HG03521 (cell line): ENCODE results near the gene FNBP1.

Experiments used
- ATAC-seq: cut with Tn5 transposase; IDR thresholded peaks from one replicate; pipeline ENCODE4 v1.9.1; 2021; ENCODE audit warnings: mild to moderate bottlenecking, moderate library complexity; ENCODE audit not compliant: unreplicated experiment

FNBP1 gene

GRCh38 chr9:129929496-129930125, 113.4 kb downstream of the FNBP1 start:
- no peak for ATAC-seq

GRCh38 chr9:129923589-129923988, 119.4 kb downstream of the FNBP1 start:
- no peak for ATAC-seq

DNA sequence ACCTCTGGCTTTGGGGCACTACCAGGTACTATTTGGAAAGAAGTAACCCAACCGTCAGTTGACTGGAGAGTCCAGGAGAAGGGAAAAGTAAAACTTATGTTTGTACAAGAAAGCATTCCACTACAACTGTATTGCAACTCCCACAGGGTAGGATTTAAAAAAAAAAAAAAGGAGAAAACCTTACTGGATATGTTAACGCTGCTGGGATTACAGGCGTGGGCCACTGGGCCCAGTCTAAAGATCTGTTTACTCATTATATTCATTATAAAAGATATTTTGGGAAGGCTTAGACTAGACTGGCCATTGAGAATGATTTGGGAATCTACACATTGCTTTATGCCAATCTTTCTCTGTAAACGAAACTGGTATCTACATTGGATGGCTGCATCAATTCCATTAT, 121.1 kb downstream of the FNBP1 start:
- no peak for ATAC-seq

DNA sequence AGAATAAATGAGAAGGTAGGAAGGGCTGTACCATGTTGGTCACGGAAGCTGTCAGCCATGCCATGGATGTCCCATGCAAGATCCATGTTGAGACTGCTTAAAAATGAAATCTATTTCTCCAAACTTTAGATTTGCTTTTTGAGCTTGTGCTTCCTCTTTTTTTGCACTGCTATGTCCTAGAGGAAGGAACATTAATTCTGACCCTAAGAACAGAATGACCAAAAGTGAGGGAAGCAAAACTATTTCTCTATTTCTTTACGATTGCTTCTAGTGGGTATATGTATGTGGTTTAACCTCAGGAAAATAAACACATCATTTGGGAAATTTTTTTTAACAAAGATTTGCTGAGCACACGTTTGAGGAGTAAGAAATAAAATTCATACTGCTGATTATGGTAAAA, 123.1 kb downstream of the FNBP1 start:
- no peak for ATAC-seq

GRCh38 chr9:129919277-129919676, 123.7 kb downstream of the FNBP1 start:
- no peak for ATAC-seq

DNA sequence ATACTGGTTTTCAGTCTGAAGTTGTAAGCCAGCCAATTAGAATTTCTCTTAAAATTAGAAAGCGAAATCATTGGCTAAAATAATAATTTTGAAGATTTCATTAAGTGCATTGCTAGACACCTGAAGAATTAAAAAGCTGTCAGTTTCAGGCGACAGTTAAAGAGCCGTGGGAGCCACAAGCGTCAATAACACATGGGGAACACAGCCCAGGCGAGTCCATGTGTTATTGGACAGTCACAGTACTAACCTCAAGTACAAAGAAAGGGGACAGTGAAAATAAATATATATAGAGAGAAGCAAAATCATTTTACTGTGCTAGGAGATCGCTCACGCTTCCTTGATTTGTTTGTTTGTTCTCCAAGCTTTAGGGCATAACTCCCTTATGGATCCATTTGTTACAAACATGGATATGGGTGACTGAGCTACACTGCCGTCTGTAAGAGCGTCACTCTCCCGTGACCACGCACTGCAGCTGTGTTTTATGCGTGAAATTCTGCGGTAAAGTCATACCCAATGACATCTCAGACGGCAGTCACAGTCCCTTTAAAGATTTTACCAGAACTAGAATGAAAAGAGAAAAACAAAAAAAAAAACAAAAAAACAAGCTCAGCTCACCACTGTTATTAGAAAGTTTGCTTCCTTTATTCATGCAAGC, 124.6 kb downstream of the FNBP1 start:
- no peak for ATAC-seq

- no peak for ATAC-seq
Measured at GRCh38 chr9:129916707-129917106, 126.3 kb downstream of the FNBP1 start.

GRCh38 chr9:129914051-129914450, 128.9 kb downstream of the FNBP1 start:
- ATAC-seq = no peak

- ATAC-seq = no peak
Measured at GRCh38 chr9:129910628-129911567, 132.1 kb downstream of the FNBP1 start.

GRCh38 chr9:129909851-129910250, 133.1 kb downstream of the FNBP1 start:
- ATAC-seq = no peak

DNA sequence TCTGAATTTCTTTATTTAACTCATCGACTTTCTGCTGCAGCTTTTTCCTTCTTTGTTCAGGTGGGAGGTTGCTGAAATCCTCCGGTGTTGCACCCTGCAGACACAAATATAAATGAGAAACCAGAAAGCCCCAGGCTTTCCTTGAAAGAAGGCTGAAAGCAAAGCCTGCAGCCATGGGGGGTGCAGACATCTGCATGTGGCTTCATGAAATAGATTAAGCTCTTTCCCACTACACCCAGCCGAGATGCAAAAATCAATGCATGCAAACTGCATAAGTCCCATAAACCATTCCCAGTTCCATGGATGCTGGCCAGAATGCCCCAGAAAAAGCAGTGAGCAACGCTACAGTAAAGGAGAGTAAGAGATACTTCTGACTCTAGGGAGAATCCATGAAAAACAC, 134.1 kb downstream of the FNBP1 start:
- no peak for ATAC-seq

DNA sequence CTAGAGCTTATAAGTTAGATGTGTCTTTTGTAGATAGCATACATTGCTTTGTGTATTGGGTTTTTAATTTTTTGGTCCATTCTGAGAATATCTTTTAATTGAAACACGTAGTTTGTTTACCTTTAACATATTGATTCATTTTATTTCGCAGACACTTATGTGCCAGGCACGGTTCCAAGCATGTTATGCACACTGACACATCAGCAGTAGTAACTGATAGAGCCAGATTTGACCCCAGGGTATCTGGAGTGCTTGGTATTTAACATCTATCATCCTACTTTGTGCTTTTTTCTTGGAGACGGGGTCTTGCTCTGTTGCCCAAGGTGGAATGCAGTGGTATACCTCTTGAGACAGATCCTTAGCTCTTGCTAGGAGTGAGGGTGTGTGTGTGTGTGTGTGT, 135.8 kb downstream of the FNBP1 start:
- ATAC-seq = no peak

GRCh38 chr9:129906298-129906697, 136.7 kb downstream of the FNBP1 start:
- ATAC-seq = no peak

GRCh38 chr9:129904734-129905133, 138.3 kb downstream of the FNBP1 start:
- no peak for ATAC-seq

- ATAC-seq = no peak
Measured at GRCh38 chr9:129902740-129903134, 140.3 kb downstream of the FNBP1 start.

GRCh38 chr9:129901993-129902739, 140.8 kb downstream of the FNBP1 start:
- ATAC-seq = no peak

- peak; percentile 82 for ATAC-seq
Measured at GRCh38 chr9:129900263-129901027, 142.5 kb downstream of the FNBP1 start.

DNA sequence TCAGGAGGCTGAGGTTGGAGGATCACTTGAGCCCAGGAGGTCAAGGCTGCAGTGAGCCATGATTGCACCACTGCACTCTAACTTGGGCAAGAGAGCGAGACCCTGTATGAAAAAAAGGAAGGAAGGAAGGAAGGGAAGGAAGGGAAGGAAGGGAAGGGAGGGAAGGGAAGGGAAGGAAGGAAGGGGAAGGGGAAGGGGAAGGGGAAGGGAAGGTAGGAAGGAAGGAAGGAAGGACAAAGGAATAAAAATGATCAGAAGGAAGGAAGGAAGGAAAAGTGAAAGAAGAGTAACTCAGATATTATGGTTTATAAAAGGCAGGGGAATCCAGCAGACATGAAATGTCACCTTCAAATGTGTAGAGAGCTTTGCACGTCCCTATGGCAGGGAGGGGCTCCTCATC, 143.4 kb downstream of the FNBP1 start:
- ATAC-seq = no peak

DNA sequence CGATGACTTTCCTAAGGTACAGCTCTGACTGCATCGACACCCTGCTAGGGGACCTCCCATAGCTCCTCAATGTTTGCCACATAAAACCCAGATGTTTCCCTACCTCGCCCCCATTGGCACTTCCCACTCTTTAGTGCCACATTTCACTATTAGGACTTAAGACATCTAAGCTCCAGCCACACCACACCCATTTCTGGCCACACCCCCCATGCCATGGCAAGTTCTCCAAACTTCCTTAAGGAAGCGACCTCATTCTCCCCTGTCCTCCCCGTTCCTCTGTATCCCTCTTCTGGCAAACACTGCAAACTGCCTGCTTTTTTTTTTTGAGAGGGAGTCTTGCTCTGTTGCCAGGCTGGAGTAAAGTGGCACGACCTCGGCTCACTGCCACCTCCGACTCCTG, 144.8 kb downstream of the FNBP1 start:
- ATAC-seq = no peak

DNA sequence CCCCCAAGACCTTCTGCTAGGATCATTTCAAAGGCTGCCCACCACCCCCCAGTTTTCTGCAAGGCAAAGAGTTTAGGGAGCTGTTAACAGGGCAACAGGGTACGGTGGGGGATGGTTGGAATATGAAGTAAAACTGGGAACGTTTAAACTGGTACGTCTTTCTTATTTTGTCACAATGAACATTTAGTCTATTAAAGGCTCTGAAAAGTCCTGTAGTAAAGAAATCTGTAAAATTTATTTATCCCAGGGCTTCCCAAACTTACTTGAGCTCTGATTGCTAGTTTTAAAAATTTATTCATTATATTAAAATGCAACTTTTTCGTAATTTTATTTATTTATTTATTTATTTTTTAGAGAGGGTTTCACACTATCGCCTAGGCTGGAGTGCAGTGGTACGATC, 145.7 kb downstream of the FNBP1 start:
- ATAC-seq = no peak
